Tibial artery (tissue), 4 donors: ENCODE measurements around the gene CILP2.

ENCODE experiments used
- DNase-seq, 2 donors: peaks; one replicate each; pipeline ENCODE4 v3.0.0-alpha.2; 2019
- H3K27ac ChIP-seq, 2 donors: fragments of 200-600 bp; sonication (generic) in 1 of 2; 1 replicate in 1 of 2; 2 replicates in 1 of 2; pipeline ENCODE4 v1.5.1; 2018 to 2019; ENCODE audit warnings: mild to moderate bottlenecking in 1 of 2
- H3K27me3 ChIP-seq, 2 donors: fragments of 200-600 bp; sonication (generic) in 1 of 2; one replicate each; pipeline versions ENCODE4 v1.5.1 to v1.6.0; 2016 to 2019
- H3K36me3 ChIP-seq, 3 donors: fragments of 200-600 bp; sonication (generic) in 2 of 3; one replicate each; pipeline ENCODE4 v1.5.1; 2016 to 2019; ENCODE audit warnings: mild to moderate bottlenecking in 2 of 3
- H3K4me1 ChIP-seq, 4 donors: fragments of 200-600 bp; sonication (generic) in 2 of 4; 1 replicate in 3 of 4; 2 replicates in 1 of 4; pipeline ENCODE4 v1.5.1; 2016 to 2019
- H3K4me3 ChIP-seq, 2 donors: fragments of 200-600 bp; sonication (generic) in 1 of 2; 1 replicate in 1 of 2; 2 replicates in 1 of 2; pipeline ENCODE4 v1.5.1; 2018 to 2019; ENCODE audit warnings: mild to moderate bottlenecking in 2 of 2
- H3K9me3 ChIP-seq, 3 donors: fragments of 200-600 bp; sonication (generic) in 1 of 3; one replicate each; pipeline ENCODE4 v1.5.1; 2016 to 2019
- intact Hi-C: fragments of 100-400 bp; cut with DNase I; formaldehyde crosslinking; loops from one replicate; pipeline ENCODE4 v1.15.0; 2023; ENCODE audit warnings: low total_unique reads
- TF ChIP-seq, protein P1 (sequence below), 2 experiments: fragments of 200-600 bp in 1 of 2; fragments of 450-650 bp in 1 of 2; IDR thresholded peaks; one replicate each; pipeline ENCODE4 v1.5.1; 2017 to 2019; ENCODE audit warnings: antibody characterized with exemption in 2 of 2, mild to moderate bottlenecking in 1 of 2, moderate library complexity in 1 of 2

The CILP2 gene

DNA sequence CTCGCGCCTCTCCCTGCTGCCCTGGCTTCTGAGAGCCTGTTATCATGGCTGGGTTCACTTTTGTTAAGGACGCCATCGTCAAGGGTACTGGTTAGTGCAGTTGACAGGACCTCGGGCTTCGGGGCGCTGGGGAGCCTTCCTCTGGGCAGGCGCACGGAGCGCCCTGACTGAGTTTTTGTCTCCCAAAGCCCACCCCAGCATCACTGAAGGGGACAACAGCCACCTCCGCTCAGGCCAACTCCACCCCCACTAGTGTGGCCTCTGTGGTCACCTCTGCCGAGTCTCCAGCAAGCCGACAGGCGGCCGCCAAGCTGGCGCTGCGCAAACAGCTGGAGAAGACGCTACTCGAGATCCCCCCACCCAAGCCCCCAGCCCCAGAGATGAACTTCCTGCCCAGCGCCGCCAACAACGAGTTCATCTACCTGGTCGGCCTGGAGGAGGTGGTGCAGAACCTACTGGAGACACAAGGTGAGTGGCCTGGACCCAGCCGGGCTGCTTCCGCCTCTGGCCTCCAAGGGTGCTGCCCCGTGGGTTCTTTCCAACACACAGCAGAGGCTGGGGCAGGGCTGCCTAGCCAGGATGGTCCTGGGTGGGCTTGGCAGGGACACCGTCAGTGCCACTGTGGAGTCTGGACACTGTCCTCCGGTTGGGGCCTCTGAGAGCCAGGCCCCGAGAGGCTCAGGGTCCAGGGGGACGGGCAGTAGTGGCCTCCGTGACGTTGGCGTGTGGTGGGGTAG is 39.6 kb upstream of the CILP2 start:
- H3K4me3 ChIP-seq, result no peak overlapping the region
- DNase-seq, result no peak
- no peaks in the 10 kb centered on the region for H3K4me1 ChIP-seq
- peaks cover 69 to 96% (median 91%) of the 10 kb centered on the region in 3 donors for H3K36me3 ChIP-seq
- H3K9me3 ChIP-seq, result no peaks in the 10 kb centered on the region
- no peak overlapping the region for H3K27ac ChIP-seq
- TF ChIP-seq, protein P1, sequence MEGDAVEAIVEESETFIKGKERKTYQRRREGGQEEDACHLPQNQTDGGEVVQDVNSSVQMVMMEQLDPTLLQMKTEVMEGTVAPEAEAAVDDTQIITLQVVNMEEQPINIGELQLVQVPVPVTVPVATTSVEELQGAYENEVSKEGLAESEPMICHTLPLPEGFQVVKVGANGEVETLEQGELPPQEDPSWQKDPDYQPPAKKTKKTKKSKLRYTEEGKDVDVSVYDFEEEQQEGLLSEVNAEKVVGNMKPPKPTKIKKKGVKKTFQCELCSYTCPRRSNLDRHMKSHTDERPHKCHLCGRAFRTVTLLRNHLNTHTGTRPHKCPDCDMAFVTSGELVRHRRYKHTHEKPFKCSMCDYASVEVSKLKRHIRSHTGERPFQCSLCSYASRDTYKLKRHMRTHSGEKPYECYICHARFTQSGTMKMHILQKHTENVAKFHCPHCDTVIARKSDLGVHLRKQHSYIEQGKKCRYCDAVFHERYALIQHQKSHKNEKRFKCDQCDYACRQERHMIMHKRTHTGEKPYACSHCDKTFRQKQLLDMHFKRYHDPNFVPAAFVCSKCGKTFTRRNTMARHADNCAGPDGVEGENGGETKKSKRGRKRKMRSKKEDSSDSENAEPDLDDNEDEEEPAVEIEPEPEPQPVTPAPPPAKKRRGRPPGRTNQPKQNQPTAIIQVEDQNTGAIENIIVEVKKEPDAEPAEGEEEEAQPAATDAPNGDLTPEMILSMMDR (IDR thresholded peaks at IDR 0.05), result no peak
- no peaks in the 10 kb centered on the region for H3K27me3 ChIP-seq
- intact Hi-C loops, result no loop called here

DNA sequence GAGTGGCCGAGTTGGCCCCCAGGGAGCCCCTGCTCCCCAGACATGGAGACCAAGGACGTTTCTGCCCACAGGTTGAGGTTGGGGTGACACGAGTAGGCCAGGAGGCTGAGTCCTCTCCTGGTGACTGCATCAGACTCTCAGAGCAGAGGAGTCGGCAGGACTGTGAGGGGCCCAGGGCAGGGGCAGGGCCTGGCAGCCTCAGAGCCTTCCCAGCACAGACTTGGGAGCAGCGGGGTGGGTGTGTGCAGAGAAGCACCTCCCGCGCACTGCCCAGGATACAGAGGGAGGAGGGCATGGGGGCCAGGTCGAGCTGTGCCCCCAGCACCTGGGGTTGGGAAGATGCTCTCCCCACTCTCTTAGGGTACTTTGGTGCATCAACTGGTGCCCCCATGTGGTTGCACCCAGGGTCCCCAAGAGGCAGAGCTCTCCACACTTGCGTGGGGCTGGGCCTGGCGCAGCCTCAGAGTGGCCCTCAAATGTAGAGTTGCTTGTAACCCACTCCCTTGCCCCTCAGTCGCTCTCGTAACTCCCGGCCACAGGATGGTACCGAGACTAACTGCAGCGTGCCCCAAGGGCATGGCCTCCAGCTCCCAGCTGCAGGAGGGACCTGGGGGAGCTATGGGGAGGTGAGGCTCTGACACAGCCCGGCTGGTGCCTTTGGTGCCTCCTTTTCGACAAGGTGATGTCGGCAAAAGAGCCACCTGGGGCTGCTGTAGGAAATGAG is 38.6 kb upstream of the CILP2 start:
- peaks cover 63 to 96% (median 82%) of the 10 kb centered on the region in 3 donors for H3K36me3 ChIP-seq
- H3K27ac ChIP-seq, result no peak overlapping the region
- no peak overlapping the region for H3K4me3 ChIP-seq
- TF ChIP-seq, protein P1 (IDR thresholded peaks at IDR 0.05), result no peak
- H3K9me3 ChIP-seq, result no peaks in the 10 kb centered on the region
- no peak for DNase-seq
- H3K4me1 ChIP-seq, result no peaks in the 10 kb centered on the region
- intact Hi-C loops, result no loop called here
- no peaks in the 10 kb centered on the region for H3K27me3 ChIP-seq

DNA sequence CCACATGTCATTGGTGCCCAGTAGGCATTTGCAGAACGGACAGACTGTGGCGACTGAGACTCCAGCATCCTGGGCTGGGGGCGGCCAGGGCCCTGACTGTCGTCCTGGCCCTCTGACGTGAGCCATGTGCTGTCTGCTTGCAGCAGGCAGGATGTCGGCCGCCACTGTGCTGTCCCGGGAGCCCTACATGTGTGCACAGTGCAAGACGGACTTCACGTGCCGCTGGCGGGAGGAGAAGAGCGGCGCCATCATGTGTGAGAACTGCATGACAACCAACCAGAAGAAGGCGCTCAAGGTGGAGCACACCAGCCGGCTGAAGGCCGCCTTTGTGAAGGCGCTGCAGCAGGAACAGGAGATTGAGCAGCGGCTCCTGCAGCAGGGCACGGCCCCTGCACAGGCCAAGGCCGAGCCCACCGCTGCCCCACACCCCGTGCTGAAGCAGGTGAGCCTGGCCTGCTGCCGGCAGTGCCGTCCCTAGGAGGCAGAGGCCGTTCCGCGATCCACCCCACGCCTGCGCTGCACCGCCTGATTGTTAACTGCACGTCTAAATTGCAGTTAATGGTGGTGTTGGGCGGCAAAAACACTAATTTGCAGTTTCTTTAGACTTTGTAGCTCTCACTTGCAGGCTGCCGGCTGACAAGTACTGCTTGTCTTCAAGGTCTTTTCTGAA is 37.0 kb upstream of the CILP2 start:
- H3K4me1 ChIP-seq, result no peaks in the 10 kb centered on the region
- no peaks in the 10 kb centered on the region for H3K9me3 ChIP-seq
- H3K4me3 ChIP-seq, result no peak overlapping the region
- H3K27ac ChIP-seq, result no peak overlapping the region
- no peak for DNase-seq
- intact Hi-C loops, result no loop called here
- TF ChIP-seq, protein P1 (IDR thresholded peaks at IDR 0.05), result no peak
- H3K36me3 ChIP-seq, result peaks cover 67 to 100% (median 85%) of the 10 kb centered on the region in 3 donors
- H3K27me3 ChIP-seq, result no peaks in the 10 kb centered on the region

DNA sequence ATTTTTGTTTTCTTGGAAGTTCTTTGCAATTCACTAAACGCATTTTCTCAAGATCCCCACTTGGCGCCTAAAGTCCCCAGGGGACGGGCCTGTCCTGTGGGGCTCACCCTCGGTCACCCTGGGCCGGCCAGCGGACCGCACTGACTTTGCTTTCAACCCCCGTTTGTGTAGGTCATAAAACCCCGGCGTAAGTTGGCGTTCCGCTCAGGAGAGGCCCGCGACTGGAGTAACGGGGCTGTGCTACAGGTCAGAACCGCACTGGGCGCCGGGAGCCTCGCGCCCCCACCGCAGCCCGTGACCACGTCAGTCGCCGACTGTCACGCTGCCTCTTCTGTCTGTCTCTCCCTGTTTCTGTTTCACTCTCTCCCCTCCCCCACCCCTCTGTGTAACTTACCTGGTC is 36.3 kb upstream of the CILP2 start:
- H3K27ac ChIP-seq, result no peak overlapping the region

DNA sequence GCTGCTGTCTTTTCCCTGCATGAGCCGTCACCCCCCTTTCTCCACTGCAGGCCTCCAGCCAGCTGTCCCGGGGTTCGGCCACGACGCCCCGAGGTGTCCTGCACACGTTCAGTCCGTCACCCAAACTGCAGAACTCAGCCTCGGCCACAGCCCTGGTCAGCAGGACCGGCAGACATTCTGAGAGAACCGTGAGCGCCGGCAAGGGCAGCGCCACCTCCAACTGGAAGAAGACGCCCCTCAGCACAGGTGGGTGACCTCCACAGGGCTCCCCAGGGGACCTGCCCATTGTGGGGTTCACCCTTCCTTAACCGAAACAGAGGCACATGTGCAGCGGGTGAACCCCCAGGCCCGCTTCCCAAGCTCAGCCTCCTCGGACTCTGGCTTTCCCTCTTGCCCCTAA is 35.8 kb upstream of the CILP2 start:
- TF ChIP-seq, protein P1 (IDR thresholded peaks at IDR 0.05), result no peak
- H3K36me3 ChIP-seq, result peaks cover 64 to 90% (median 78%) of the 10 kb centered on the region in 3 donors

More for the DNA sequence above, 36.3 kb upstream of the CILP2 start:
- no peaks in the 10 kb centered on the region for H3K27me3 ChIP-seq
- peaks cover 64 to 93% (median 82%) of the 10 kb centered on the region in 3 donors for H3K36me3 ChIP-seq
- H3K4me3 ChIP-seq, result no peak overlapping the region
- no peaks in the 10 kb centered on the region for H3K4me1 ChIP-seq
- no peak for DNase-seq
- H3K9me3 ChIP-seq, result no peaks in the 10 kb centered on the region
- TF ChIP-seq, protein P1 (IDR thresholded peaks at IDR 0.05), result no peak
- intact Hi-C loops, result no loop called here

More for the DNA sequence above, 35.8 kb upstream of the CILP2 start:
- Histone ChIP-seq H3K9me3 (no peaks in the 10 kb centered on the region), H3K27ac (no peak overlapping the region), H3K4me3 (no peak overlapping the region), H3K27me3 (no peaks in the 10 kb centered on the region), H3K4me1 (no peaks in the 10 kb centered on the region)
- intact Hi-C loops, result no loop called here
- DNase-seq, result no peak
